Measurements from ENCODE around the gene FOXC2. TPM values are rescaled to one million over a fixed set of nuclear protein-coding genes. Genes with fewer than 3 reads are reported as not detected.

FOXC2 gene
- polyA plus RNA-seq, 1 donor (not counting 4 experiments of a cell fraction or from before 2014, with no cell fraction given), result not detected

DNA sequence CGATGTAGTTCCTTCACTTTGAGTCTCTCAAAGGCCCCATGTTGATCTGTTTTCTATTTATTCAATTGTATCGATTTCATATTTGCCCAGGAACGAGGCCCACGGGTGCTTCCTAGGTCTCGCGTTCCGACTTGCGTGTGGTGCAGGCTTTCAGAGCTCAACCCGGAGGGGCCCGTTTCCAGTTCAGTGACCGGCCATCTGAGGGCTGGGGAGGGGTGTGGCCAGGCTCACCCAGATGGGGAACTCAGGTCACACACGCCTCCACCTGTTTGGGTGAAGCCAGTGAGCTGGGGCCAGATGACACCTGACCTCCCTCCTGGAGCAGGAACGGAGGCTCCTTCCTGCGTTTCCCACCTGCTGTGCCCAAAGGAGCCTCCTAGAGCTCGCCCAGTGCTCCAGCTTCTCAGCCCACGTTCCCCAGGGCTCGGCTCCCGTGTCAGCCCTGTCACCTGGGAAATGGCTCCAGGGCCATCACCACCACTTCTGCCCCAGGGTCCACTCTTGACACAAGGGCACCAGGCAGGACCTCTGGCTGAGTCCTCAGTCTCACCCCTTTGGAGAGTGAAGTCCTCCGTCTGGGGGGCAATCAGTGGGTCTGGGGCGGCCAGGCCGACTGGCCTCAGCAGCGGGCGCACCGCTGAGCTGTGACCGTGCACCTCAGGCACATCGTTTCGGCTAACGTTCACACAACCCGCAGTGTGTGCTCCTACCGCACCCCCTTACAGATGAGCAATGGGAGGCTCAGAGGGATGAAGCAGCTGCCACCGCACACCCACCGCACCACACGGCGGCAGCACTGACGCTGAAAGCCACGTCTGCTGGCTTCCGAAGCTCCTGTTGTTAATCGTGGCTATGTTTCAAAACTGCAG, 38.3 kb upstream of the FOXC2 start:
- H3K79me2 ChIP-seq (ENCODE audit: control insufficient read depth, insufficient read depth, low read length), result no peaks in the 10 kb centered on the region
- no peaks in the 10 kb centered on the region for H3K9me1 ChIP-seq (ENCODE audit: control insufficient read depth, extremely low read depth, insufficient read depth, low read length)
- FAIRE-seq, result no peak
- no peak overlapping the region for H3K27ac ChIP-seq (ENCODE audit: control insufficient read depth, insufficient read depth, low read length)
- peaks cover 4% of the 10 kb centered on the region for H3K9me3 ChIP-seq (ENCODE audit: control insufficient read depth, low read depth, low read length)
- dilution Hi-C loops (cut with MboI; ENCODE audit: extremely low pct_ligation_motif_present, low sequenced_read_pairs), result no loop called here
- peaks cover 0 to 8% of the 10 kb centered on the region in 2 experiments for H3K36me3 ChIP-seq (ENCODE audit: control insufficient read depth in 2 of 2, extremely low read depth in 1 of 2, insufficient read depth in 2 of 2, low read length in 2 of 2)
- DNase-seq (ENCODE audit: low read depth, low spot score), result no peak
- no peak for TF ChIP-seq EZH2 (IDR thresholded peaks at IDR 0.05; ENCODE audit: low read length)
- TF ChIP-seq CTCF (optimal IDR thresholded peaks at IDR 0.05 in 1 of 3, IDR thresholded peaks at IDR 0.05 in 1 of 3, conservative IDR thresholded peaks at IDR 0.05 in 1 of 3; ENCODE audit: extremely low read depth in 1 of 3, insufficient read depth in 2 of 3, low read length in 3 of 3), result no peak
- H2AFZ ChIP-seq (ENCODE audit: control insufficient read depth, low read length), result no peak overlapping the region
- H3K4me1 ChIP-seq (ENCODE audit: control insufficient read depth, extremely low read depth, insufficient read depth, low read length), result no peaks in the 10 kb centered on the region
- H3K4me3 ChIP-seq (ENCODE audit: control insufficient read depth in 2 of 3, extremely low read depth in 1 of 3, insufficient read depth in 2 of 3, low read depth in 1 of 3, low read length in 3 of 3), result no peak overlapping the region
- no peak overlapping the region for H3K9ac ChIP-seq (ENCODE audit: control insufficient read depth, extremely low read depth, insufficient read depth, low read length)
- no peak overlapping the region for H3K4me2 ChIP-seq (ENCODE audit: control insufficient read depth, extremely low read depth, insufficient read depth, low read depth, low read length)
- peaks cover under 1% of the 10 kb centered on the region for H3K27me3 ChIP-seq (ENCODE audit: control insufficient read depth, extremely low read depth, insufficient read depth, low read length)
- H4K20me1 ChIP-seq (ENCODE audit: control insufficient read depth, extremely low read depth, insufficient read depth, low read length), result no peaks in the 10 kb centered on the region

DNA sequence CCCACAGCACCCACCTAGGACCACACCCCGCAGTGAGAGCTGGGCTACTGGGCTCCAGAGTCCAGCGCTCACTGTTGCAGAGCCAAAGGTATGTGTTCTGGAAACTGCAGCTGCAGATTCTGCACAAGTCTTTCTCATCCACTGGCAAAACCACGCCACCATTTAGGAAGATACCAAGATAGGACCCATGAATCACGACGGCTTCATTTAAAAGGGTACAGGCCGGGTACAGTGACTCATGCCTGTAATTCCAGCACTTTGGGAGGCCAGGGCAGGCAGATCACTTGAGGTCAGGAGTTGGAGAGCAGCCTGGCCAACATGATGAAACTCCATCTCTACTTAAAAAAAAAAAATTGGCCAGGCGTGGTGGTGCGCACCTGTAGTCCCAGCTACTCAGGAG, 37.5 kb upstream of the FOXC2 start:
- no peaks in the 10 kb centered on the region for H3K9me1 ChIP-seq (ENCODE audit: control insufficient read depth, extremely low read depth, insufficient read depth, low read length)

More for the DNA sequence above, 37.5 kb upstream of the FOXC2 start:
- Histone ChIP-seq H3K36me3 (ENCODE audit: control insufficient read depth in 2 of 2, extremely low read depth in 1 of 2, insufficient read depth in 2 of 2, low read length in 2 of 2) (peaks cover 0 to 11% of the 10 kb centered on the region in 2 experiments), H3K4me1 (ENCODE audit: control insufficient read depth, extremely low read depth, insufficient read depth, low read length) (no peaks in the 10 kb centered on the region), H3K27me3 (ENCODE audit: control insufficient read depth, extremely low read depth, insufficient read depth, low read length) (no peaks in the 10 kb centered on the region), H3K79me2 (ENCODE audit: control insufficient read depth, insufficient read depth, low read length) (no peaks in the 10 kb centered on the region), H3K9me3 (ENCODE audit: control insufficient read depth, low read depth, low read length) (peaks cover 4% of the 10 kb centered on the region), H3K9ac (ENCODE audit: control insufficient read depth, extremely low read depth, insufficient read depth, low read length) (no peak overlapping the region), H4K20me1 (ENCODE audit: control insufficient read depth, extremely low read depth, insufficient read depth, low read length) (no peaks in the 10 kb centered on the region), H3K4me3 (ENCODE audit: control insufficient read depth in 2 of 3, extremely low read depth in 1 of 3, insufficient read depth in 2 of 3, low read depth in 1 of 3, low read length in 3 of 3) (no peak overlapping the region), H3K27ac (ENCODE audit: control insufficient read depth, insufficient read depth, low read length) (no peak overlapping the region), H3K4me2 (ENCODE audit: control insufficient read depth, extremely low read depth, insufficient read depth, low read depth, low read length) (no peak overlapping the region), H2AFZ (ENCODE audit: control insufficient read depth, low read length) (no peak overlapping the region)
- TF ChIP-seq EZH2 (IDR thresholded peaks at IDR 0.05; ENCODE audit: low read length) (no peak), CTCF (optimal IDR thresholded peaks at IDR 0.05 in 1 of 3, IDR thresholded peaks at IDR 0.05 in 1 of 3, conservative IDR thresholded peaks at IDR 0.05 in 1 of 3; ENCODE audit: extremely low read depth in 1 of 3, insufficient read depth in 2 of 3, low read length in 3 of 3) (no peak)
- dilution Hi-C loops (cut with MboI; ENCODE audit: extremely low pct_ligation_motif_present, low sequenced_read_pairs), result no loop called here
- FAIRE-seq, result no peak
- no peak for DNase-seq (ENCODE audit: low read depth, low spot score)
